Measurements from ENCODE around the gene TNRC6A.
"Not testable (repeated sequence)": the region's sequence is repeated elsewhere in the genome, so short reads cannot be mapped to it uniquely, and the experiment has no call there.

TNRC6A gene

DNA sequence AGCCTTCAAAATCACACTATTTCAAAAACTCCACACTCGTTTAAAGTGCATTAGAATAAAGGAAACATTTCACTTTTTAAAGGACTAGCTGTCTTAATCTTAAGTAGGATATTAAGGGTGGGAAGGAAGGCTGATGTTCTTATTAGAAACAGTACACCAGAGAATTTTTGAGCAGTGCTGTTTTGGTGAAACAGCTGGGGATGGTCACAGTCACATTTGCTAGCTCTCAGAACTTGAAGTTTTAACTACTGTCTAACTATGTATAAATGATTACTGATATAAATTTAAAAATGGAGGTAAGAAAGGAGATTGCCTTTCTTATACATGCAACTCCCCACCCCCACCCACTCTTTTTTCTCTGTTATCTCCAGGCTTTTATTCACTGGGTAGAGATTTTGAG lies 77.8 kb downstream of the TNRC6A start:
- DNase-seq (ENCODE audit: insufficient read length, low spot score) (no peak), FAIRE-seq (no peak)

DNA sequence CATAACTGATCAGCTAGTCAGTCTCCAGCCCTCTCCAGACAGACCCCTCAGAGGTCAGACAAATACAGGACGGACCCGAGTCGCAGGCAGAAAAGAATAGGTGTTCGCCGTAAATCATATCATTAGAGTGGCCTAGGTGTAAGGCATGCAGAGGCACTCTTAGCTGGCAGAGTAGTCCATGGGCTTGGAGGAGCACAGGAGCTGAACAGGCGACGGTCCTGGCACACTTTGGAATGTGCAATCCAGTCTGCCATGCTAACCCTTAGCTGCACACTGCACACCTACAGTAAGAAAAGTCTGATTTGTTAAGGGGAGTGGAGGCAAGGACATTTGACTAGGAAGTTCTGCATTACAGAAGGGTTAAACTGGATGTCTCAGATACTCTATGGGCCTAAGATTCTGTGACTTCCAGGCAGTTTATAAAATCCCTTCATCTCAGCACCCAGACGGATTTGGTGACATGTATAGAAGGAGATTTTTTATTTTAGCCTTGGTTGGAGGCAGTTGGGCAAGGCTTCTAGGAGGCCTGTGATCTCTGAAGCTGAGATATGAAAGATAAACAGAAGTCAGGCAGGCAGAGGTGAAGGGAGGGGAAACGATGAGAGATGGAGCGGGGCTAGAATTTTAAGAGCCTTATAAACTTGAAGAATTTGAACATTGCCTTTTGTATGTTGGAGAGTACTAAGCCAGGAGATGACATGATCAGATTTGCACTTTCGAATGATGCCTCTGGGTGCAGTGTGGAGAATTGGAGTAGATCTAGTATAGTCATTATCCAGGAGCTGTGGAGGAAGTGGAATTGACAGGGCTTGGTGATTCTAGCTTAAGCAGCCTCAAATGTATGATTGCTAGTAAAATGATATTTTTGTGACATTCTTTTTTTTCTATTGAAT lies 81.7 kb downstream of the TNRC6A start:
- FAIRE-seq (no peak), DNase-seq (ENCODE audit: insufficient read length, low spot score) (no peak)

DNA sequence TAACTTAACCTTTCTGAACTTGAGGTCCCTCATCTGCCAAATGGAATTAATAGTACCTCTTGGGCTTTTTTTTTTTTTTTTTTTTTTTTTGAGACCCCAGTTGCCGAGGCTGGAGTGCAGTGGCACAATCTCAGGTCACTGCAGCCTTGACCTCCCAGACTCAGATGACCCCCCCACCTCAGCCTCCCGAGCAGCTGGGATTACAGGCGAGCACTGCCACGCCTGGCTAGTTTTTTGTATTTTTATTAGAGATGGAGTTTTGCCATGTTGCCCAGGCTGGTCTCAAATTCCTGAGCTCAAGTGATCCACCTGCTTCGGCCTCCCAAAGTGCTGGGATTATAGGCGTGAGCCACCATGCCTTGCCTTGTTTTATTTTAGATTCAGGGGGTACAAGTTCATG lies 83.4 kb downstream of the TNRC6A start:
- not testable (repeated sequence) for DNase-seq (ENCODE audit: insufficient read length, low spot score); FAIRE-seq

DNA sequence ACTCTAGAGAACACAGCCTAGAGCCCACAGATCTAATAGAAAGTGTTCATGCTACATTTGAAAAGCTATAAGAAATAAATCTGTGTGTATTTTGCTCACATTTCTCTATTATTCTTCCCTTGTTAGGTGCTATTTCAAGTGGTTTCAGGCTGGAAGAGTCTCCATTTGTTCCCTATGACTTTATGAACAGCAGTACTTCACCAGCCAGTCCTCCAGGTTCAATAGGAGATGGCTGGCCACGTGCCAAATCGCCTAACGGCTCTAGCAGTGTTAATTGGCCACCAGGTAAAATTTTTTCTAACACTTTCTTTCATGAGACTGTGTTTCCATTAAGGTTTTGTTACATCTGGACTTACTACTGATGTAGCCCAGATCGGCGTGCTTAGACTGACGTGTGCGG lies 85.6 kb downstream of the TNRC6A start:
- no peak for FAIRE-seq
- no peak for DNase-seq (ENCODE audit: insufficient read length, low spot score)

DNA sequence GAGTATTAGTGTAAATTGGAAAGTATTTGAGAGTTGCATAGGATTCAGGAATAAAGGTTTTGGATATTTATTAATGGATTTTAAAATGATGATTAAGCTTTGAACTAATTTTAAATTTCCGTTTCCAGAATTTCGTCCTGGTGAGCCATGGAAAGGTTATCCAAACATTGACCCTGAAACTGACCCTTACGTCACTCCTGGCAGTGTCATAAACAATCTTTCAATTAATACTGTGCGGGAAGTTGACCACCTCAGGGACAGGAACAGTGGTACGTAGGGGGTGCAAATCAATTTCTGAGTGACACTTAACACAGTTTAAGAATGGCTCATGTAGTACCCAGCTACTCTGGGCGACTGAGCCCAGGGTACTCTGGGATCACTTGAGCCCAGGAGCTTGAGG lies 87.2 kb downstream of the TNRC6A start:
- FAIRE-seq: no peak
- no peak for DNase-seq (ENCODE audit: insufficient read length, low spot score)

DNA sequence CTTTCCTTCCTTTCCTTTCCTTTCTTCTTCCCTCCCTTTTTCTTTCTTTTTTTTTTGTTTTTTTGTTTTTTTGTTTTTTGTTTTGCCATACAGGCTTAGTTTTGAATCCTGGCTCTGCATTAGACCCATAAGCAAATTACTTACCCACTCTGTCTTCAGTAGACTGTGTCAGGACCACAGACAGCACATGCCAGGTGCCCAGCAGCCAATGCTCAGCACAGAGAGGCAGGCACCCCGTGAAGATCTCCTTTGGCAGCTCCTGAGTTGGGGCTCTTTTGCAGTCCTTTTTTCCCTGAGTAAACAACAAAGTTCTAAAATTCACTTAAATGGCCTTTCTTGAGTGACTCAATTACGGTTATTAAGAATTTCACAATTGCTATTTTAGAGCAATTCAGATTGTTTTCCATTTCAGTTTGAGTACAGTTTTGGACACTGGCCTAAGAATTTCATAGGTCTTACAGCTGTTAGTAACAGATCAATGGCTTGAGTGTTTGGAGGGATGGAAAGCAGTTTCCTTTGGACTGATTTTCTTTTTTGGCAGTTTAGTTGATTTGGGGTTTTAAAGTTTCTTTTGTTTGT lies 90.1 kb downstream of the TNRC6A start:
- no peak for FAIRE-seq

DNA sequence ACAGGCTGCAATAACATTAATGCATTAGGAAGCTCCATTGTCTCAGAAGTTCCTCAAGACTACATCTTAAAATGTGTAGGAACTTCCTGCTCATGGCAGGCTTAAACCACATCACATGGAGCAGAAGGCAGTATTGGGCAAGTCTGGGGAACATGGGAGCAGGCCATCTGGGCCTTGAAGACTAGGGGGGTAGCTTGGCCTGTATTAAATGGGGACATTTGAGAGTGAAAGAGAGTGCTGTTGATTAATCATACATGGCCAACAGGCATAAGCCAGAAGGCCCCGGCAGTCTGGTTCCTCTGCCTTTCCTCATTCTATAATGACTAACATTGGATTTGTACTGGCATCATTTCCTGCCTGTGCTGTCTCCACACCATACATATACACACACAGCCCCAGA lies 91.1 kb downstream of the TNRC6A start:
- DNase-seq (ENCODE audit: insufficient read length, low spot score) (no peak), FAIRE-seq (no peak)

More for the DNA sequence above, 90.1 kb downstream of the TNRC6A start:
- no peak for DNase-seq (ENCODE audit: insufficient read length, low spot score)

DNA sequence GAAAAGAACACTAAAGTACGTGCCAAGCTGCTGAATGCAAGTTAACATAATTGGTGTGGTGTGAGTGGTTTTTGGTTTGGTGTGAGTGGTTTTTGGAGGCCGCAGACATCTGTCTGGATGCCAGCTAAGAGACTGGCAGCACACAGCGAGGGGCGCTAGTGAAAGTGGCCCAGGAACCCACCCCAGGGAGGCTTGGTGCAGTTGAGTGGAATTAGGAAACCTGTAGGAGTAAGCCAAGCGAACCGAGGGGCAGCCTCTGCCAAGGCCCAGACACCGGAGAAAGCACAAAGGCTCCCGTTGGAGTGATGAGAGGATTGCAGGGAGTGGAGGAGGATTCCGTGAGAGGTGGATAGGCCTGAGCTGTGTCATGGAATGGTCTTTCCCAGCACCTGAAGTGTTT lies 91.7 kb downstream of the TNRC6A start:
- FAIRE-seq: no peak

DNA sequence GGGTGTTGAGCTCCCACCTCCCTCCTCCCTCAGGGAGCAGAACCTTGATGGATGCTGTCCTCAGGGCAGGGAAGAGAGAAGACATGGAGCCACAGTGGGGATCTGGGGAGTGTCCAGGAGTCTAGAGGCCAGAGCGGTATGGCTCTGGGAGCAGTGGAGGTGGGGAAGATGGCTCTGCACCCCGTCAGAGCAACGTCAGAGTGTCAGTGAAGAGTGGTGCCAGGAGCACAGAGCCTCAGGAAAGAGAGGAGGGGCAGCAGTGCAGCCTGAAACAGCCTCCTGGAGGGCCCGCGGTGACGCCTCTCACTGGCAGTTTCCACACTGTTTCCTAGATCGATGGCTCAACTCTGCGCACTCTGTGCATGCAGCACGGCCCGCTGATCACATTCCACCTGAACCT lies 93.1 kb downstream of the TNRC6A start:
- DNase-seq (ENCODE audit: insufficient read length, low spot score) (no peak), FAIRE-seq (no peak)

More for the DNA sequence above, 91.7 kb downstream of the TNRC6A start:
- DNase-seq (ENCODE audit: insufficient read length, low spot score): no peak

DNA sequence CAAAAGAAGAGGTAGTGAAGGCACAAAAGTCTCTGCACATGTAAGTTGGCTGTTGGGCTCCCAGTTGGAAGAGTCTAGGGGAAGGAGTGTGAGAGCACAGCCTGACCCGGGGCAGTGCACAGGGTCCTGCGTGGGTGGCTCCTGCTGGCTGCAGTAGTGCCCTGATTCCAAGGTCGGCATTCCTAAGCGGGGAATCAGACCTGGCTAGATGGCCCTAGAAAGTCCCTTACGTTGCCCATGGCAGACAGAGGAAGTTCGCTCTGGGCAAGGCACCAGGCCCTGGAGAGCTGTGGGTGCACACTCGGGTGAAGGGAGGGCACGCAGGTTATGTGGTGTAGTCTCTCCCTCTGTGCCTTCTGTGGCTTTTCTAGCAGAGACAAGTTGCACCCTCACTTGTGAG lies 93.5 kb downstream of the TNRC6A start:
- DNase-seq (ENCODE audit: insufficient read length, low spot score) (no peak), FAIRE-seq (no peak)

DNA sequence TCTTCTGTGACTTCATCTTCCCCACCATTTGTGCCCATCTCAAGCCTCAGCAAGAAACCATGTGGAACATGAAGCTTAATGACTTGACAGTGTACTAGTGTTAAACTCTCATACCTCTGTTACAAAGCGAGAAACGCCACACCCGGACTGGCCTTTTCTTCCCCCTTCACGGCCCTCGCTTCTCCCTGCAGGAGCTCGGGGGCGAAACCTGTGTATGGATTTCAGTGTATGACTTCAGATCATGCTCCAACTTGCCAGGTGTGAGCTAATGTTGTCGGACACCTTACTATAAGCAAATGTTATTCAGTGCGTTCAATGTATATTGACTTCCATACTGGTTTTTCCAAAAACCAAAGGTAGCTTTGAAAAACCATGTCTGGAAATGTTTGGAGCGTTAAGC lies 96.2 kb downstream of the TNRC6A start:
- no peak for FAIRE-seq
- DNase-seq (ENCODE audit: insufficient read length, low spot score): no peak

DNA sequence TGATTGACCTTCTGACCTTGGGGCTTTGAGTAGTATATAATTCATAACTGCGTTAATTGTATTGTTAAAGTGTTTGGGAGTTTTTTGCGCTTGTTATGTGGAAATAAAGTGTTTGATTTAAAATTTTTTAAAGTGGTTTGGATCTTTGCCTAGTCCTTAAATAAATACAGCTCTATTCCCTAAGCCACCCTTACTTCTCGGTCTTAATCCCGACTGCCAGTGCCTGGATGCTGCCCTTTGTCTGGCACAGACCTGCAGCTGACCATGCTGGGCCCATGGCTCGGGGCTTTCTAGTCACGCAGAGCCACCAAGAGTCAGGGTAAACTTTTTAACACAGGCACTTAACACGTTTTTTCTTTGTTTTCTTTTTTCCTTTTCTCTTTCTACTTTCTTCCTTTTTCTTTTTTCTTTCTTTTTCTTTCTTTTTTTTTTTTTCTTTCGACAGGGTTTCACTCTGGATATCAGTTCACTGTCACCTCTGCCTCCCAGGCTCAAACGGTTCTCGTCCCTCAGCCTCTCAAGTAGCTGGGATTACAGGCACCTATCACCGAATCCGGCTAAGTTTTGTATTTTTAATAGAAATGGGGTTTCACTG lies 96.7 kb downstream of the TNRC6A start:
- FAIRE-seq: no peak
- no peak for DNase-seq (ENCODE audit: insufficient read length, low spot score)

DNA sequence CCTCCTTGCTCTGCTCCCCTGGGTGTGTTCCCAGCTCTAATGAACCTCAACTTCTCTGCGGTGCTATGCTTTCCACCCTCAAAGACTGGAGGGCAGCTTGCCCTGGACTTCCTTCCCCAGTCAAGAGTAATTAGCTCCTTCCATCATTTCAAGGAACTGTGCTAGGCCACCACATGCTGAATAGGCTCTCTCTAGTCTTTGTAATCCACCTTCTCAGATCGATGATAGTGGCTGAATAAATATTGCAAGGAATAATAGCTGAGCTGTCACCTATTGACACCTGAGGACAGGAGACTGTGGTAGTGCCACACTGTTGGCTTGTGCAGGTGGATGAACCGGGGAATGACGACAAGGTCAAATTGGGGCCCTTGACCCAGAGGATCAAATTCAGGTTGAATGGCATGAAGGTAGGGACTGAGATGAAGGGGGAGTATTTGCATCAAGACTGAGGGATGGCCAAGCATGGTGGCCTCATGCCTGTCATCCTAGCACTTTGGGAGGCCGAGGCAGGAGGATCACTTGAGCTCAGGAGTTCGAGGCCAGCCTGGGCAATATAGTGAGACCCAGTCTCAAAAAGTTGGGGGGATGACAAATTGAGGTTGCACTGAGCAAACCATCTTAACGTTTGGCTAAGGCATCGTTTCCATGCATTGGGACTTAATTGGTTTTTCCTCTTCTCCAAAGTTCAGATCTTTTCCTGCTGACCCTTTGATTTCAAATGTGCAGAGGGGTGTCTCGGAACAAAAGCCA lies 97.5 kb downstream of the TNRC6A start:
- DNase-seq (ENCODE audit: insufficient read length, low spot score) (no peak), FAIRE-seq (no peak)

DNA sequence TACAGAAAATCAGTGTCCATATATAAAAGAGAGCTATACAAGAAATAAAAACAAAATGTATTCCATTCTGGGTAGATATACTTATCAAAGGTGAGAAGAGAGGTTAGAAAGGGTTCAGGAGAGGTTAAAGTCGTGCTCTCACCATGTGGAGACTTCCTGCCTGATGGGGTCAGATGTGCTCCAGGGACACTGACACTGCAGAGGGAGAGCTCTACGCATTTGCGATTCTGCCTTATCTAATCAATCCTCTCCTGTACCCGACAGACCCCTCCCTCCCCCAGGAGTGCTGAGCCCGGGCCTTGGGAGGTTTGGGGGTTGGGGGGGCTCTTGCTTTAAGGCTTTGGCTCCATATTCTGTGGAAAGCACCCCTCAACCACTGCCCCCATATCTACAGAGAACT lies 99.7 kb downstream of the TNRC6A start:
- DNase-seq (ENCODE audit: insufficient read length, low spot score): no peak
- no peak for FAIRE-seq

DNA sequence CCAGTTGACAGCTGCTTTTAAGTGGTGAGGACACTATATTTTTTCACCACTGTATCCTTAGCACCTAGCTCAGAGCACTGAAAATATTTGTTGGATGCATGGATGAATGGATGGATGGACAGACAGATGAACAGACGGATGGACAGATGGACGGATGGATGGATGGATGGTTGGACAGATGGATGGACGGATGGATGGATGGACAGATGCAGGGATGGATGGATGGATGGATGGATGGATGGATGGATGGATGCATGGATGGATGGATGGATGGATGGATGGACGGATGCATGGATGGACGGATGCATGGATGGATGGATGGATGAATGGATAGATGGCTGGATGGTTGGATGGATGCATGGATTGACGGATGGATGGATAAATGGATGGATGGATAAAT lies 103.9 kb downstream of the TNRC6A start:
- DNase-seq (ENCODE audit: insufficient read length, low spot score): no peak
- no peak for FAIRE-seq

DNA sequence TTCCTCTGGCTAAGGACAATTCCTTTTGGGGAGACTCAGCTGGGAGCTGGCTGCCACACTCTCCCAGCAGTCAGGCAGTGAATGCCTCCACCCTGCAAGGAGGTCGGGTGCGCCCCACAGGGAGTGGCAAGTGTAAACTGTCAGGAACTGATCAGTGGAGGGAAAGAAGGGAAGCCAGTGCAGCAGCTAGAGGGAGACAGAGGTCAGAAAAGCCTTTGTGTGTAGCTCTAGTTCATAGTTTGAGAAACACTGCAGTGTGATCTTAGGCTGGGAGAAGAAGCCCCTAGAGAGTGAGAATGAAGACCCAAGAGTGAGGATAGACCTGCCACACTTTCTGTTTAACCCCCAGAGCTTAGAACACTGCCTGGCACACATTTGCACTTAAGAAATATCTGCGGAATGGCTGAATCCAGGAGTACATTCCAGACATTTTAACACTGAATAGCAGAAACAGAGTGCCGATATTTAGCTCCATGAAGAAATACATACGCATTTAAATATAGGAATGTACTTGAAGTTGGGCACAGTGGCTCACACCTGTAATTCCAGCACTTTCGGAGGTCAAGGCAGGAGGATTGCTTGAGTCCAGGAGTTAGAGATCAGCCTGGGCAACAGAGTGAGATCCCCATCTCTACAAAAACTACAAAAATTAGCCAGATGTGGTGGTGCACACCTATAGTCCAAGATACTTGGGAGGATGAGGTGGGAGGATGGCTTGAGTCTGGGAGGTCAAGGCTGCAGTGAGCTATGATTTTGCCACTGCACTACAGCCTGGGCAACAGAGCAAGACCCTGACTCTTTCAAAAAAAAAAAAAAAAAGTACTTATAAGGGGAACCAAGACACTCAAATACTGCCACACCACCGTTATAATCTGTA lies 105.2 kb downstream of the TNRC6A start:
- DNase-seq (ENCODE audit: insufficient read length, low spot score) (peak; percentile 61), FAIRE-seq (no peak)

DNA sequence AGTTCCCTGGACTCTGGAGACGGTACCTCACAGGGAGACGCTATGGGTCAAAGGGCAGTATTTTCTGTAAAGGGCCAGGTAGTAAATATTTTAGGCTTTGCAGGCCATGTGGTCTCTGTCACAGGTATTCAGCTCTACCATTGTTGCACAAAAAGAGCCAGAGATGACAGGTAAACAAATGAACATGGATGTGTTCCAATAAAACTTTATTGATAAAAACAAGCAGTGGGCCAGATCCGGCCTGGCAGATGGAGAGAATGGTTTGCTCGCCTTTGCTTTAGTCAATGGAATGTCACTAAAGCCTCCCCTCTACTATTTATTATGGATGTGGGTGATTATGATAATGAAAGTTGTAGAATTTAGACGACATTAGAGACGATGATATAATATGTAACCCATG lies 107.4 kb downstream of the TNRC6A start:
- no peak for FAIRE-seq
- no peak for DNase-seq (ENCODE audit: insufficient read length, low spot score)

DNA sequence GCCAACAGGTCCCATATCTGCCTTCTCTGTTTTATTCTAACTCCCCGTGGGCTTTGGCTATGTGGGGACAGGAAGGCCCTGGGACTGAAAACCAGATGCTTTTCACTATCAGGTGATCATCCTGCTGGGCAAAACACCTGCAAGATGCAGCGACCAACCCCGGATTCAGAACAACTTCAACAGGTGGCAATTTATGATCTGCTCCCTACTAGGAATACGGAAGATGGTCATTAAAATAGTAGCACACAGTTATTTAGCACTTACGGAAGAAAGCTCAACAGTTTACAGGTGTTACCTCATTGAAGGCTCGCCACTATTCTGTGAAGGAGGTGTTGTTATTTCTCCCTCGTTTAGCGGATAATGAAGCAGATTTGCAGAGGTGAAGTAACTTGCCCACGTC lies 108.5 kb downstream of the TNRC6A start:
- FAIRE-seq (no peak), DNase-seq (ENCODE audit: insufficient read length, low spot score) (no peak)

DNA sequence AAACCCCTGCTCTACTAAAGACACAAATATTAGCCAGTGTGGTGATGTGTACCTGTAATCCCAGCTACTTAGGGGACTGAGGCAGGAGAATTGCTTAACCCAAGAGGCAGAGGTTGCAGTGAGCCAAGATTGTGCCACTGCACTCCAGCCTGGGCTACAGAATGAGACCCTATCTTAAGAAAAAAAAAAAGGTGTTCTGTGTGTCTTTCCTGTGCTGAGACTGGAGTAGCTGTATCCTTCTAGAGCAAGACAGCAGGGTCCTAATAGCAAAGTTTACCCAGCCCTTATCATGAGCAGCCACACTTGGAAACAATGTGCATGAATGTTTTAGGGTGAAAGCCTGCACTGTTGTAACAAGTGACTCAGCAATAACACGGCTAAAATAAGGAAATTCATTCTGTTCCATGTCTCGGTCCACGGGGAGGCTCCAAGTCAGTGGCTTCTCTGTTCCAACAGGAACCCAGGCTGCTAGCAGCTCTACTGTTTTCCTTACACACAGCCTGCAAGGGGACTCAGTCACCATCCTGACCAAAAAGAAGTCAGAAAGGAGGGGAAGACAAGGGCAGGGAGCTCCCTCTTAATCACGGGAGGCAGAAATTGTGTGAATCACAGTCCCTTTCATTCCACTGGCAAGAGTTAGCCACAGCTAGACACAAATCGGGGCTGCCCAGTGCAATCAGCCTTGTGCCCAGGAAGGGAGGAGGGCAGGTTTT lies 109.3 kb downstream of the TNRC6A start:
- FAIRE-seq (no peak), DNase-seq (ENCODE audit: insufficient read length, low spot score) (no peak)

Data from HTR-8/SVneo (cell line).